ENCODE results near the gene TDP2. TPM values are rescaled to one million over a fixed set of nuclear protein-coding genes. Genes with fewer than 3 reads are reported as not detected.

TDP2 gene
- total RNA-seq, 4 donors from 2014 or later: 32.4 to 40.2 (median 36.3) TPM

DNA sequence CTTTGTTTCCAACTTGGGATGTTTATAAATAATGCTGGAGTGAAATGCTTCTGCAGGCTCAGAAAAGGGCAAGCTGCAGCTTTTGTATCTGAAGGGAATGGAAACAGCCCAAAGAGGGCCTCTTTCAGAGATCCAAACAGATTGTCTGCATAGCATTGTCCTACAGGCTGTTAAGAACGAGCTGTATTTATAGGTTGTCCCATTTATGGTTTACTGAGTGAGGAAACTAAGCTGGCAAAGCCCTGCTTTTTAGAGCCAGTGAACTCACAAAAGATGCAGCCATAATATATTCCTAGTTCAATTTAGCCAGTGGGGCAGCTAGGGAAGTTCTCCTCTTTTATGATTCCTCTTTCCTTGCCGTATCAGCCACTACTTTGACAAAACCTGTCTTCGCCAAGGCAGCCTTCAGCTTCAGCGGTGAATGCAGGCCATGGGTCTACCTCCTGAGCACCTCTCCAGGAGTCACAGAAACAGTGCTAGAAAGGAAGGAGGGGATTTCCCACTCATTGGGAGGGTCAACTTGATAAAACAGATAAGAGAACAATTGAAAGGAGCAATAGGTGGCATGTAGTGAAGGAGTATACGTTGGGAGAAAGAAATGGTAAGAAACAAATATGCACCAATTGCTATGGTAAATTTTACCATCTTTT is 35.7 kb downstream of the TDP2 start:
- Histone ChIP-seq H3K36me3 (no peaks in the 10 kb centered on the region), H3K27me3 (no peaks in the 10 kb centered on the region), H3K9me3 (no peaks in the 10 kb centered on the region), H3K4me1 (no peaks in the 10 kb centered on the region), H3K4me3 (no peak overlapping the region), H3K27ac (no peak overlapping the region)
- TF ChIP-seq, protein P1, sequence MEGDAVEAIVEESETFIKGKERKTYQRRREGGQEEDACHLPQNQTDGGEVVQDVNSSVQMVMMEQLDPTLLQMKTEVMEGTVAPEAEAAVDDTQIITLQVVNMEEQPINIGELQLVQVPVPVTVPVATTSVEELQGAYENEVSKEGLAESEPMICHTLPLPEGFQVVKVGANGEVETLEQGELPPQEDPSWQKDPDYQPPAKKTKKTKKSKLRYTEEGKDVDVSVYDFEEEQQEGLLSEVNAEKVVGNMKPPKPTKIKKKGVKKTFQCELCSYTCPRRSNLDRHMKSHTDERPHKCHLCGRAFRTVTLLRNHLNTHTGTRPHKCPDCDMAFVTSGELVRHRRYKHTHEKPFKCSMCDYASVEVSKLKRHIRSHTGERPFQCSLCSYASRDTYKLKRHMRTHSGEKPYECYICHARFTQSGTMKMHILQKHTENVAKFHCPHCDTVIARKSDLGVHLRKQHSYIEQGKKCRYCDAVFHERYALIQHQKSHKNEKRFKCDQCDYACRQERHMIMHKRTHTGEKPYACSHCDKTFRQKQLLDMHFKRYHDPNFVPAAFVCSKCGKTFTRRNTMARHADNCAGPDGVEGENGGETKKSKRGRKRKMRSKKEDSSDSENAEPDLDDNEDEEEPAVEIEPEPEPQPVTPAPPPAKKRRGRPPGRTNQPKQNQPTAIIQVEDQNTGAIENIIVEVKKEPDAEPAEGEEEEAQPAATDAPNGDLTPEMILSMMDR (IDR thresholded peaks at IDR 0.05): no peak
- intact Hi-C loops (cut with DNase I; ENCODE audit: low total_unique reads): no loop called here
- DNase-seq: no peak

DNA sequence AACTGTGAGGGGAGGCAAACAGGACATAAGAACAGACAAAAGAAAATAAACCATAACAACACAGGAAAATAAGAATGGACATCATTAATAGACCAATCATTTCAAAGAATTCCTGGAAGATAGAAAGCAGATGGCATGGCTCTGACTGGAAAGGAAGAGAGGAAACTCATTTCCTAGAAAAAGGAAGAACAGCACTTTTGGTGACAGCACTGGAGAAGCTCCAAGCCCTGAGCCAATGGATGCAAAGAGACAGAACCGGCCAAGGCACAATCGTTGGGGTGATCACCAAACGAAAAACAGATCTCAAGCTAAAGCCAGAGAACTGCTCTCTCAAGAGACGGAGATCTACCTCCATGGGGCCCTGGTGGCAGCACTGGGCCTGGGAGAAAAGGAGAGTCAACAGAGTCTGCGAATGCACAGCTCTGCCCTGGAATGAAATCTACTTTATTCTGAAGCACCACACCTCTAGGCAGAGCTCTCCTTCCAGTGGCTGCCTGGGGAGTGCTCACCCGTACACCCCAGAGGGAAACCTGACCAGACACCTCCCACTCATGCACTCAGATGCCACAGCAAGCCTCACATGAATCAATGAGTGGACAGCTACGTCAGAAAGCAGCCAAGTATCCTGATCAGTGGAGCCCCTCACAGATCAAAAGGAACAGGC is 44.9 kb downstream of the TDP2 start:
- DNase-seq: no peak
- Histone ChIP-seq H3K27me3 (no peaks in the 10 kb centered on the region), H3K4me1 (no peaks in the 10 kb centered on the region), H3K9me3 (no peaks in the 10 kb centered on the region), H3K36me3 (no peaks in the 10 kb centered on the region), H3K27ac (no peak overlapping the region), H3K4me3 (no peak overlapping the region)
- intact Hi-C loops (cut with DNase I; ENCODE audit: low total_unique reads): no loop called here
- TF ChIP-seq, protein P1 (IDR thresholded peaks at IDR 0.05): no peak
- no peak for TF ChIP-seq POLR2A (IDR thresholded peaks at IDR 0.05)

DNA sequence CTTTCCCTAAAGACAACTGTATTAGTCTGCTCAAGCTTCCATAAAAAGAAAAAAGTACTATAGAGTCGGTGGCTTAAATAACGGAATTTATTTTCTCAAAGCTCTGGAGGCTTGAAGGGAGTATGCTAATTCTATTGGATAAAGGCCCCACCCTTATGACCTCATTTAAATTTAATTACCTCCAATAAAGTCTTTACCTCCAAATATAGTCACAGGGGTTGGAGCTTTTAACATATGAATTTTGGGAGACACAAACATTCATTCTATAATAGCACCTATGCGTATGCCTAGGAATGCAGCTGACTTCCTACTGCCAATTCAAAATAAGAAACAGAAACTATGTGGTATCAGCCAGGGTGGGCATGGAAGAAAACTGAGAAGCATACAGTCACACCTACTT is 46.1 kb downstream of the TDP2 start:
- intact Hi-C loops (cut with DNase I; ENCODE audit: low total_unique reads): no loop called here
- H3K27me3 ChIP-seq: no peaks in the 10 kb centered on the region
- no peaks in the 10 kb centered on the region for H3K4me1 ChIP-seq
- no peak for DNase-seq
- no peaks in the 10 kb centered on the region for H3K36me3 ChIP-seq
- TF ChIP-seq POLR2A (IDR thresholded peaks at IDR 0.05): no peak
- TF ChIP-seq, protein P1 (IDR thresholded peaks at IDR 0.05): no peak
- no peak overlapping the region for H3K4me3 ChIP-seq
- H3K9me3 ChIP-seq: no peaks in the 10 kb centered on the region
- H3K27ac ChIP-seq: no peak overlapping the region

DNA sequence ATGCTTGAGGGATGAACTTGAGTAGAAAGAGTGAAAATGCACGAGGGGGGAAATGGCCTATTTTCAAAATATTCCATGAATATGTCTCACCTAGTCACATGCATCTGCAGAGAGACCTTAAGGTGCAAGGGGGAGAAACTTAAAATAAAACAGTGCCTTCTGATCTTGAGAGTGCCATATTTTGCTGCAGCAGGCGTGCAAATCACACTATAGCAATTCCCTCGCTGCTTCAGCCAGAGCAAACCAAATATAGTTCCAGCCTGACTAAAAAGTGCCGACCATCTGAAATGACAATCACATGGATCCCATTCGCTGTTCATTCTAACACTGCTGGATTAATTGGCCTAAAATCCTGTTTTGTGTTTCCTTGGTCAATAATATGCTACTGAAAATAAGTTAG is 47.0 kb downstream of the TDP2 start:
- no peak for TF ChIP-seq POLR2A (IDR thresholded peaks at IDR 0.05)
- TF ChIP-seq, protein P1 (IDR thresholded peaks at IDR 0.05): no peak
- no peaks in the 10 kb centered on the region for H3K4me1 ChIP-seq
- H3K4me3 ChIP-seq: no peak overlapping the region
- no peaks in the 10 kb centered on the region for H3K36me3 ChIP-seq
- H3K9me3 ChIP-seq: no peaks in the 10 kb centered on the region
- no peaks in the 10 kb centered on the region for H3K27me3 ChIP-seq
- intact Hi-C loops (cut with DNase I; ENCODE audit: low total_unique reads): no loop called here
- no peak for DNase-seq
- no peak overlapping the region for H3K27ac ChIP-seq

DNA sequence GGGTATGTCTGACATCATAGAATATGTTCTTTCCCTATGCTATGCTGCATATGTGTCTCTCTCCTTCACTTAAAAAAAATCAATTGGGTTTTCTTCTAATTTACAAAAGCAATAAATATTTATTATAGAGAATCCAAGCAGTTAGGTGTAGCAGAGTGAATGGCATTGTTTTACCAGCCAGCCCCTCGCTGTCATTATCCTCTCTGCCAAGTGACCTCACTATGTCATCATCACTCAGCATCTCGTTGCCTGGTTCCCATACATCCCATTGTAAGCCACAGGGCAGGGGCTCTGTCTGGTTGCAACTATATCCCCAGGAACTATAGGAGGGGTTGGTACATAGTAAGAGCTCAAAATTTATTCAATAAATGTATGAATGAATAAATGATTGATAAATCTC is 52.1 kb downstream of the TDP2 start:
- Histone ChIP-seq H3K27me3 (no peaks in the 10 kb centered on the region), H3K4me1 (no peaks in the 10 kb centered on the region), H3K9me3 (no peaks in the 10 kb centered on the region), H3K4me3 (no peak overlapping the region), H3K27ac (no peak overlapping the region), H3K36me3 (no peaks in the 10 kb centered on the region)
- no peak for DNase-seq
- TF ChIP-seq, protein P1 (IDR thresholded peaks at IDR 0.05): no peak
- TF ChIP-seq POLR2A (IDR thresholded peaks at IDR 0.05): no peak
- intact Hi-C loops (cut with DNase I; ENCODE audit: low total_unique reads): no loop called here
